ENCODE measurements around the gene ULBP3. TPM values are rescaled to one million over a fixed set of nuclear protein-coding genes. Genes with fewer than 3 reads are reported as not detected.
"Not testable (repeated sequence)": the region's sequence is repeated elsewhere in the genome, so short reads cannot be mapped to it uniquely, and the experiment has no call there.

ULBP3 gene
- total and polyA plus RNA-seq, 7 donors: 0.15 to 0.67 (median 0.36) TPM

DNA sequence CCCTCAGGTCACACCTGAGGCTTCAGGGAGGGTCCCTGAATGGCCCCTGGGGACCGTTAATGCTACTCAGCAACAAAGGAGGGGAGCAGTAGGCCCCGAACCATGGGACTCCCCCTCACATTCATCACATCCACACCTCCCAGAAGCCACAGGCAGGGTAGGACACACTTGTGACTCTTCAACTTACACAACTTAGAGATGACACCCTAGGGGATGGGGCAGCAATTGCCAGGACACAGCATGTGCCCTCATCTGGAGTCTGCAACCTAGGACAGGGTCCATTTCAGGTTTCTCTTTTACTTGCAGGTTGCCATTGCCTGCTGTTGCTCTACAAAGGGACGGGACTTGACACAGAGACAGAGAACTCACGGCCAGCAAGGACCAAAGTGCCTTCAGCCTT is 770 bp downstream of the ULBP3 start:
- ATAC-seq: no peak
- H3K4me3 ChIP-seq: peak overlapping the region; percentile 73
- no peaks in the 10 kb centered on the region for H3K27me3 ChIP-seq (ENCODE audit: insufficient read depth in 3 of 3, low read length in 2 of 3)
- H3K9me3 ChIP-seq: no peaks in the 10 kb centered on the region
- WGBS, 3 donors: 61 to 80% (median 63%) methylated on average over 4 of the region's 4 CpGs
- peaks cover 6% of the 10 kb centered on the region for H3K4me1 ChIP-seq
- intact Hi-C loops (cut with DNase I): no loop called here
- no peak for DNase-seq
- H3K27ac ChIP-seq: no peak overlapping the region
- H3K36me3 ChIP-seq (ENCODE audit: insufficient read depth in 1 of 2, low read depth in 1 of 2): no peaks in the 10 kb centered on the region
- TF ChIP-seq, protein P1, sequence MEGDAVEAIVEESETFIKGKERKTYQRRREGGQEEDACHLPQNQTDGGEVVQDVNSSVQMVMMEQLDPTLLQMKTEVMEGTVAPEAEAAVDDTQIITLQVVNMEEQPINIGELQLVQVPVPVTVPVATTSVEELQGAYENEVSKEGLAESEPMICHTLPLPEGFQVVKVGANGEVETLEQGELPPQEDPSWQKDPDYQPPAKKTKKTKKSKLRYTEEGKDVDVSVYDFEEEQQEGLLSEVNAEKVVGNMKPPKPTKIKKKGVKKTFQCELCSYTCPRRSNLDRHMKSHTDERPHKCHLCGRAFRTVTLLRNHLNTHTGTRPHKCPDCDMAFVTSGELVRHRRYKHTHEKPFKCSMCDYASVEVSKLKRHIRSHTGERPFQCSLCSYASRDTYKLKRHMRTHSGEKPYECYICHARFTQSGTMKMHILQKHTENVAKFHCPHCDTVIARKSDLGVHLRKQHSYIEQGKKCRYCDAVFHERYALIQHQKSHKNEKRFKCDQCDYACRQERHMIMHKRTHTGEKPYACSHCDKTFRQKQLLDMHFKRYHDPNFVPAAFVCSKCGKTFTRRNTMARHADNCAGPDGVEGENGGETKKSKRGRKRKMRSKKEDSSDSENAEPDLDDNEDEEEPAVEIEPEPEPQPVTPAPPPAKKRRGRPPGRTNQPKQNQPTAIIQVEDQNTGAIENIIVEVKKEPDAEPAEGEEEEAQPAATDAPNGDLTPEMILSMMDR (IDR thresholded peaks at IDR 0.05): no peak

DNA sequence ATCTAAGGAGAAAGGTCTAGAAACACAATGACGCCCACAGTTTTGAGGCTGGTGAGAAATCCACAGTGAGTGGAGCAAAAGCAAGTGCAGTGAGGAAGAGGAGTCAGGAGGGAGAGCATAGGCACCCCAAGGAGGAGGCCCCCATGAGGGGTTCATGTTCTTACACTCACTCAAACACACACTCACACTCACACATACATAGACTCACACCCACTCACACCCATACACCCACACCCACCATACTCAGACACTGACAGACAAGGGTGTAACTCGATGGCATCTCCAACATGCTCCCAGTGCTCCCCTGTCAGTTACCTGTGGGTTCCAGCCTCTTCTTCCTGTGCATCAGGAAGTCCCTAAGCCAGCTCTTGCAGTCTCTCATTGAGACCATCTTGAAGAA is 3.8 kb downstream of the ULBP3 start:
- TF ChIP-seq, protein P1 (IDR thresholded peaks at IDR 0.05): no peak
- Histone ChIP-seq H3K27ac (no peak overlapping the region), H3K27me3 (ENCODE audit: insufficient read depth in 3 of 3, low read length in 2 of 3) (no peaks in the 10 kb centered on the region), H3K36me3 (ENCODE audit: insufficient read depth in 1 of 2, low read depth in 1 of 2) (no peaks in the 10 kb centered on the region), H3K9me3 (no peaks in the 10 kb centered on the region), H3K4me1 (peaks cover 6% of the 10 kb centered on the region), H3K4me3 (no peak overlapping the region)
- ATAC-seq: no peak
- no peak for DNase-seq
- intact Hi-C loops (cut with DNase I): no loop called here
- WGBS, 3 donors: 93 to 100% (median 96%) methylated on average over 2 of the region's 2 CpGs

DNA sequence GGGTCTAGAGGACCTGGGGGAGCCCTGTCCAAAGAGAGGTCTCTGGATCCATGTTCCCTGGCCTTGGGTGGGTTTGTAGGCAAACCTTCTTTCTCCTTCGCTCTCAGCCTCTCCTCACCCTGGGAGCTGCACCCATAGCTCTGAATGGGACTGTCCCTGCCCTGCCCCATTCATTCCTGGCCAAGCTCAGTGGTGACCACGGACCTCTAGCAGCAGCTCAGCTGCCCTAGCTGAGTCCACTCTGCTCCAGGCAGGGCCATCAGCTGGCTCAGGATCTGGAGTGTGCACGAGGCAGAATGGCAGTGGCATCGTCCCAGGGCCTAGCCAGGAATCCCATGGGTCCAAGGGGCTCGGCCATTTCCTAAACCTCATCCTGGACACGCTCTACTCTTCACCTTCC is 5.3 kb downstream of the ULBP3 start:
- no peak overlapping the region for H3K4me3 ChIP-seq
- no peaks in the 10 kb centered on the region for H3K9me3 ChIP-seq
- H3K4me1 ChIP-seq: peaks cover 6% of the 10 kb centered on the region
- TF ChIP-seq, protein P1 (IDR thresholded peaks at IDR 0.05): no peak
- H3K27ac ChIP-seq: no peak overlapping the region
- no peak for ATAC-seq
- intact Hi-C loops (cut with DNase I): no loop called here
- no peaks in the 10 kb centered on the region for H3K36me3 ChIP-seq (ENCODE audit: insufficient read depth in 1 of 2, low read depth in 1 of 2)
- 87 to 88% (median 88%) methylated on average over 6 of the region's 6 CpGs for WGBS, 3 donors
- no peak for DNase-seq
- H3K27me3 ChIP-seq (ENCODE audit: insufficient read depth in 3 of 3, low read length in 2 of 3): no peaks in the 10 kb centered on the region

DNA sequence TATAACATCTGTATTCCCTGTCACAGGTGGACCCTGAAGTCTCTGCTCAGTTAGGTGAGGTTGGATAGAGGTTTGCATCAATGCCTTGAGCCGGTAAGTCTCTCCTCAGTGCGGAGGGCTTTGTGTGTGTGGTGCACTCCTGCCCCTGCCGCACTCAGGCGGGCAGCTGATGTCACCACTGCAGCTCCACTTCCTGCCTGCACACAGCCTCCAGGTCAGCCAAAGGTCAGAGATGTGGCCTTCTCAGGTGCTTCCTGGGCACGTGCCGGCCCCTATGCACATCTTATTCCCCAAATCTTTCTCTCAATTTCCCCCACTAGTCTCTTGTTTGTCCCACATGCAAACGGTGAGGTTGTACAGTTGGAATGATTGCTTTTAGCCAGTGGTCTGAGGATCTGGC is 8.9 kb downstream of the ULBP3 start:
- H3K27ac ChIP-seq; H3K36me3 ChIP-seq (ENCODE audit: insufficient read depth in 1 of 2, low read depth in 1 of 2); H3K4me3 ChIP-seq; ATAC-seq; DNase-seq; intact Hi-C loops (cut with DNase I); H3K27me3 ChIP-seq (ENCODE audit: insufficient read depth in 3 of 3, low read length in 2 of 3); H3K9me3 ChIP-seq; H3K4me1 ChIP-seq: not testable (repeated sequence)
- WGBS, 3 donors: 68 to 86% (median 72%) methylated on average over 7 of the region's 7 CpGs

DNA sequence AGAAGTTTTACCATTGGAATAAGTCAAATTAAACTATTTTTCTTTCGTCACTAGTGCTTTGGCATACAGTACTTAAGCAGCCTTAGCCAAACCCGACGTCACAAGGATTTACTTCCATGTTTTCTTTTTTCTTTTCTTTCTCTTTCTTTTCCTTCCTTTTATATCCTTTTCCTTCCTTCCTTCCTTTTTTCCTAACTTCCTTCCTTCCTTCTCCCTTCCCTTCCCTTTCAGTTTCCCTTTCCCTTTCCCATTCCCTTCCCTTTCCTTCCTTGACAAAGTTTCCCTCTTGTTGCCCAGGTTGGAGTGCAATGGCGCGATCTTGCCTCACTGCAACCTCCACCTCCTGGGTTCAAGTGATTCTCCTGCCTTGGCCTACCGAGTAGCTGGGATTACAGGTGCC is 9.9 kb downstream of the ULBP3 start:
- Histone ChIP-seq H3K27ac (no peak overlapping the region), H3K36me3 (ENCODE audit: insufficient read depth in 1 of 2, low read depth in 1 of 2) (no peaks in the 10 kb centered on the region), H3K4me1 (no peaks in the 10 kb centered on the region), H3K9me3 (no peaks in the 10 kb centered on the region), H3K4me3 (no peak overlapping the region), H3K27me3 (ENCODE audit: insufficient read depth in 3 of 3, low read length in 2 of 3) (peaks cover 0 to 9% (median 0%) of the 10 kb centered on the region in 3 donors)
- WGBS, 3 donors: 90 to 93% (median 91%) methylated on average over 6 of the region's 6 CpGs
- no peak for ATAC-seq
- no peak for DNase-seq
- intact Hi-C loops (cut with DNase I): no loop called here
- TF ChIP-seq, protein P1 (IDR thresholded peaks at IDR 0.05): no peak
